ENCODE data around the gene BAZ2A.

- no peak for TF ChIP-seq POLR2A (IDR thresholded peaks at IDR 0.05; ENCODE audit: low read length)
- no peak for TF ChIP-seq GATA1 (IDR thresholded peaks at IDR 0.05; ENCODE audit: low read depth, low read length)
Observed at GRCh38 chr12:56614627-56615026, 15.5 kb downstream of the BAZ2A start.
